GM18520 (cell line): Measurements from ENCODE around the gene ERCC6L2.
A peak's percentile ranks its signal among the peaks of the same experiment; 100 is the strongest.

ENCODE experiments used
- ATAC-seq: cut with Tn5 transposase; IDR thresholded peaks from one replicate; pipeline ENCODE4 v1.9.1; 2021; ENCODE audit not compliant: unreplicated experiment

ERCC6L2 gene

DNA sequence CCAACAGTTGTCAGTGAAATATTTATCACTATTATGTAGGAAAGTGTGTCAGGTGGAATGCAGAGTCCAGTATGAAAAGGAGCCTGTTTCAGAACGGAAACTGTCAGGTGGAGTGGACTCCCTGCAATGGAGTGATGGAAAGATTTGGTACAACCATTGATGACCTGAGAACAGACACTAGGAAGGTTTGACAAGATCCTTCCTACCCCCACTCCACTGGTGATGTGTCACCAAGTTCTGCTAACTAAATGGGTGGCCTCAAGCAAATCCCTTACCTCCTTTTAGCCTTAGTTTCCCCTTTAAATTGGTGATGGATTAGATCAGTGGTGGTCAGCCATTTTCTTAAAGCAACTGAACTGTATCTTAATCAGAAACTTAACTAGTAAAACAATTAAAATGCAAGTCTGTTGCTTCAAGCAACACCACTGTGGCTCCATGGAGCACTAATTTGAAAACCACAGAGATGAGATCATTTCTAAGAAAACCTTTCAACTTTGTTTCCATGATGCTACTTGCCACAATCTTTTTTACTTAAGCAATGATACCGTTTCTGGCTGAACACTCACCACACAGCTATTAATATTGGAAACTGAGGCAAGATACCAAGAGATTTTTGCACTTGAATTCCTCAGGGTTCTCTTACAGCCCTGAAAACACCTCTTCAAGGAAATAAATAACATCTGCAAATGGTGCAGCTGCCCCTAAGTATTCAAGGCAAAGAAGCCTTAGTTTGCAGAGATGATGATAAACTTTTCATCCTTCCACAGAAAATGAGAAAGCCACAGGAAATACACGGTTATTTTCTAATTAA, 140.6 kb downstream of the ERCC6L2 start:
- peak; percentile 61 for ATAC-seq
